HG03354 (cell line): ENCODE measurements around the gene WASL.

Experiments
- ATAC-seq: cut with Tn5 transposase; IDR thresholded peaks from one replicate; pipeline ENCODE4 v1.9.1; 2021; ENCODE audit warnings: mild to moderate bottlenecking; ENCODE audit not compliant: unreplicated experiment, poor library complexity, severe bottlenecking

WASL gene

DNA sequence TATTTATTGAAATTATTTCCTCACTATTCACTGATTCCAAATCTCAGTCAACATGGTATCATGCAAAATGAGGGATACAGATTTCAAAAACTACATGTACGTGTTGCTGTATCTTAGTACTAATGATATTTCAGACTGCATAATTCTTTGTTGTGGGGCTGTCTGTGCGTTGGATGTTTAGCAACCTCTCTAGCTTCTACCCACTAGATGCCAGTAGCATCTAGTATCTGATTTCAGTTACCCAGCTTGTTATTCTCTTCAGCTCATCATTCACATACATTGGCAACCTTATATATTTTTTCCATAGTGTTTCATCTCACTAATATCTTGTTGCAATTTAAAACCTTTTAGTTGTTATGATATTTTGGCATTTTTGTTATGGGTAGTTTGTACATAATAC lies 22.5 kb upstream of the WASL start:
- no peak for ATAC-seq

DNA sequence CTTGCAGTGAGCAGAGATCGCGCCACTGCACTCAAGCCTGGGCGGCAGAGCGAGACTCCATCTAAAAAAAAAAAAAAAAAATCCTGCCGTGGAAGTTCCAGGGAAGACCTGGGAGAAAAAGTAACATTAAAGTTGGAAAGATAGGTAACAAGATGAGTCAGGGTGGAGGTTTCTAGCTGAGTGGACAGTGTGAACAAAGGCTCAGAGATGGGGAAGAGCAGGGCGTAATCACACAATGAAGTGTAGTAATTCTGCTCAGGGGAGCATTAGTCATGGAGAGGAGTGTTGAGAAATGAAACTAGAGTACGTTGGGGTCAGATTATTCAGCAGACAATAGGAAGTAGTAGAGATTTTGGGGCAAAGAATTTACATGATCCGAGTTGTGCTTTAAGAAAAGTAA lies 21.6 kb upstream of the WASL start:
- ATAC-seq: peak; percentile 88

DNA sequence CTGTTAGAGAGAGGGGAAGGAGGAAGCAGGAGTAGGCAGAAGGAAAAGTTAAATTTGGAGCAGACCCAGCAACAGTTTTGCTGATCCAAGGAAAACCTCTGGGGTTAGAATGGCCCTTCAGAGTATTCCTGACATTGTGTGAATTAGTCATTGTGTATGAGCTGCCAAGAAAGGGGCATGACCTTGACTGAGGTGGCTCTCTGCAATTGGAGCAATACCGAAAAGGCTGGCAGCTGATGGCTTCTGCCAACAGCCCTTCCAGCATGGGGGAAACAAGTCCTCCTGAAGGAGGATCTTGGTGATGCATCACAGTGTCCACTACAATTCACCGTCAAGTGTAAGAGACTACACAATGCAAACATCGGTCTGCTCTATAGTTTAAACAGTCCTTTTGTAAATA lies 20.6 kb upstream of the WASL start:
- ATAC-seq: no peak

DNA sequence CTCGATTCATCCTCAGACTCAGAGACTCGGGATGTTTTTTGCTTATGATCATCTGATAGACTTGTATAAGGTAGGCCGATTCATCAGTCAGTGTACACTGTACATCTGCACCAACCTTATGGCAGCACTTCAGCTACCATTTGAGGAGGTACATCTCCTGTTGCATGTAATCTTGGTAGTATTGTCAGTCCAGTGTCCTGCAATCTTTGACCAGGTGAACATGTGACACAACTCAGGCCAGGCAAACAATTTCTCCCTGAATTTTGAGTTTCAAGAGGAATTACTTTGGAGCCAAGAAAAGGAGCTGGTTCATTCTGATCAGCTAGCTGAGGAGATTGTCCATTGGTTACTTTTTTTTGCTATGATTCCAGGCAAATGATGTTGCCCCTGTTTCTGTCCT lies 19.7 kb upstream of the WASL start:
- no peak for ATAC-seq

DNA sequence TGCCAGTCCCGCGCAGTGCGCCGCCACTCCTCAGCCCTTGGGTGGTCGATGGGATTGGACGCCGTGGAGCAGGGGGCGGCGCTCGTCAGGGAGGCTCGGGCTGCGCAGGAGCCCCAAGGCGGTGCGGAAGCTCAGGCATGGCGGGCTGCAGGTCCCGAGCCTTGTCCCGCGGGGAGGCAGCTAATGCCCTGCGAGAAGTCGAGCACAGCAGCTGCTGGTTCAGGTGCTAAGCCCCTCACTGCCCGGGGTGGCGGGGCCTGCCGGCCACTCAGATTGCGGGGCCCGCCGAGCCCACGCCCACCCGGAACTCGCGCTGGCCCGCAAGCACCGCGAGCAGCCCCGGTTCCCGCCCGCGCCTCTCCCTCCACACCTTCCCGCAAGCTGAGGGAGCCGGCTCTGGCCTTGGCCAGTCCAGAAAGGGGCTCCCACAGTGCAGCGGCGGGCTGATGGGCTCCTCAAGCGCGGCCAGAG lies 14.4 kb upstream of the WASL start:
- no peak for ATAC-seq

DNA sequence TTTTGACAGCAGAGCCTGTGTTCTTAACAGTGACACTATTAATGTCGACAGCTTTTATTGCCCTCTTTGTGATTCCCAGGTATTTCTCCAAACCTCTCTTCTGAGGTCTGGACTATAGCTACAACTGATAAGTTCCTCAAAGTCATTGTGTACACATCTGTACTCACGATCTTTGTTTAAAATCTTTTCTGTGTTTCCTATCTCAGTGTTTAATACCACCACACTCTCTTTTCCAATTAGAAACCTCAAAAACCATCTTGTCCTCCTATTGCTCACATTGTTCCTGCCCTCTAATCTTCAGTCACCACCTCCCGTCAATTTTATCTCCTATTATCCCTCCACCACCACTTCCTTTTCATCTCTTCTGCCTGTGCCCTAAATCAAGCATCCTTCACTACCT lies 12.9 kb upstream of the WASL start:
- no peak for ATAC-seq

DNA sequence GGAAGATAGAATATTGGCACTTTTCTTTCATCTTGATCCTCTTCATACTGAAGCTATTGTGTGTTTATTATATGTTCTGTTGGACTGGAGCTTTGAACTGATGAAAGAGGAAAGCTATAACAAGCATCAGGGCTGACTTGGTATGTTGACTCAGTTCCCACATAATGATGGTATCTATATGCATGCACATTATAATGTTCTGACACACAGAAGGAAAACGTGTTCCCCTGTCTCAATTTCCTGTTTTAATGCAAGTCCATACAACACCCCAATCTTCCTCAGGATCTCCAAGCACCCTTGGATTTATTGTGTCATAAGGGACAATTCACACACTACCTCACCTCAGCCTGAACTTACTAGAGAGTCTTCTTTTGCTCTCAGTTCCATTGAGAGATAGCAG lies 8.3 kb upstream of the WASL start:
- no peak for ATAC-seq

DNA sequence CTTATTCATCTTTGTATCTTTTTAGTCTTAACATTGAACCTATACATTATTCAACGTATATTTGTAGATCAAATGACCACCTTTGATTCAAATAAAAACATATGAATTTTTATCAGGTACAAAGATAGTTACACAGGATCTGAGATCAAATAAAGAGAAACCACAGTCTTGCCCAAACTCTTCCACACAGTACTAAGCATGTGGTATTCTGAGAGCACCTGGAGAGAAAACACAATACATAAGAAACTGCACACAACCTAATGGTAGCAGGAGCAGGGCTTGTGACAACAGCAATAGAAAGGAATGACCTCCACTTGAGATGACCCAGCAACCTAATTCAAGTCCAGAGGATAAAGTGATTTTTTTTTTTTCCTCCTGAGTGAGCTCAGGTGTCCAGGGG lies 6.5 kb upstream of the WASL start:
- no peak for ATAC-seq

DNA sequence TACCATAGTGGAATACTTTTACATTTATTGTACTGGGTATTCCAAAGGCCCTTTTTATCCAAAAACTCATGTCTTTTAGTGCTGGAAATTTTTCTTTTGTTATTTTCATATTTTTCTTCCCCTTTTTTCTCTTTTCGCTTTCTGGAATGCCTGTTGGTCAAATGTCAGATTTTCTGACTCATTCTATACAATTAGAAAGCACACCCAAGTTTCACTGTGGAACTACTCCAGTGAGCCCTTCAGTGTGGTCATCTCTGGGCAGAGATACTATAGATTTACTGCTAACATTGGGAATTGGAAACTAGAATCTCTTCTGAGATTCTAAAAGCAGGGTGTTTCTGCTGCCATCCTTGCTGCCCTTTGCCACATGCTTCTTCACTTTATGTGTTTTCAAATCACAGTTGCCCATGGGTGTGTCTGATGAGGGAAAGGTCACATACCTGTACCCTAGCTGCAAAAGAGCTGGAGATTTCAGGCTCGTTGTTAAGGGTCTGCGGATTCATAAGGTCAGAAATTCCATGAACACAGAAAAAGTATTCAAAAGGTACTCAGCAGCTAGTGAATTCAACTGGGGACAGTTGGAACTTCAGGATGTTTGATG lies 5.6 kb upstream of the WASL start:
- no peak for ATAC-seq

DNA sequence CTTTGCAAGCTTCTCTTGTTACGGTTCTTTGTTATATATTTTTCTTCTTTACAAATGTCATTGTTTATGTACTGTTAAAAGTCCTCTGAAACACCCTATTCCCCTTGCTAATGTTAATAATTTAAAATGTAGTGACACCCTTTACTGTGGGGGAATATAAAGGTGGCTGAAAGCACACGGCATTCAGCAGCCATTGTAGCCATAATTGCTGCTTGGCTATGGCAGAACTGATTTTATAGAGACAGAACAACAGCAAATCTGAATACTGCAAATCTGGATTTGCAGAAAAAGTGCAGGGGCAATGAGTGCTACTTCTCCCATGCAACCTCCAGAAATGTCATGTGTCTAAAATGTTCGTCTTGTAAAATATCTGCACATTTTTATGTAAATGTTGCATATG lies 3.7 kb upstream of the WASL start:
- no peak for ATAC-seq

DNA sequence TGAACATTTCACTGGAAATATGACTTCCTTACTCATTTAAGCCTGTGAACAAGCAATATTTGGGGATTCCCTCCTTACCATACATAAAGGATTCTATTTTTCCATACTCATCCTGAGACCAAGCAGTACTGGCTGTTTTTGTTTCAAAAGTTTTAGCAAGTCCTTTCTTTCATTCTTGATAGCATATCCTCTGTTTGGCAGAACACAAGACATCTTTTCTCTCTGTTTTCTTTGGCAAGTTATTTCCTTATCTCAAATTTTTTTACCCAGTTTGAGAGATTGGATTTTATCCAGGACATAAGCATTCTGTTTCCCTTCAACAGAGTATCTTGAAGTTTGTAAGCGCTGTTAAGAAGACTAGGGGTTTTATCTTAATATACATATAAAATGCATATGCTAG lies 3.0 kb upstream of the WASL start:
- ATAC-seq: no peak

DNA sequence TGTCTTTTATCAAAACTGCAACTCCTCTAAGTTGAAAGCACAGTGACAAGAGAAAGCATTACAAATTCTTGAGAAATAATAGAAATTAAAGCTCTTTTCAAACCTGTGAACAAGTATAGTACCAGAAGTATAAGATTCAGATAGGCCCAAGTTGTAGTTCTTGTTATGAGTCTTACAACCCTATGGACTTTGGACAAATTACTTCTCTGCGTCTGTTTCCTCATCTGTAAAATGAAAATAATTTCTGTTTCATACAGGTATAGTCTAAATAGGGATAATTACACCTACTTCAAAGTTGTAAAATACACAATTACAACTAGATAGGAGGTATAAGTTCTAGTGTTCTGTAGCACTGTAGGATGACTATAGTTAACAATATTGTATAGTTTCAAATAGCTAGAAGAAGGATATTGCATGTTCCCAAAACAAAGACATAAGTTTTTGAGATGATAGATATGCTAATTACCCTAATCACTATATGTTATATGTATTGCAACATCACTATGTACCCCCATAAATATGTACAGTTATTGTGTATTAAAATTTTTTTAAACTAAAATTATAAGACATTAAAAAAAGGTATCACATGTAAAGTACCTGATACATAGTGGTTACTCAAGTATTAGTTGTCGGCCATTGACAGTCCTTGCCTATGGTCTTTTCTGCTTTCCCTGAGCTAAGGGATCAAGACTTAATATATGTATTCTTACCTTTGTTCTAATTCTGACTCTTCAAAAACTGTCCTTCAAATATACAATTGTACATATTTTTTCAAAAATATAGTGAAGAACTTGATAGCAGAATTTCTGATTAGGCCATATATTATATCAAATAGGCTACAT lies 1.8 kb upstream of the WASL start:
- ATAC-seq: no peak

DNA sequence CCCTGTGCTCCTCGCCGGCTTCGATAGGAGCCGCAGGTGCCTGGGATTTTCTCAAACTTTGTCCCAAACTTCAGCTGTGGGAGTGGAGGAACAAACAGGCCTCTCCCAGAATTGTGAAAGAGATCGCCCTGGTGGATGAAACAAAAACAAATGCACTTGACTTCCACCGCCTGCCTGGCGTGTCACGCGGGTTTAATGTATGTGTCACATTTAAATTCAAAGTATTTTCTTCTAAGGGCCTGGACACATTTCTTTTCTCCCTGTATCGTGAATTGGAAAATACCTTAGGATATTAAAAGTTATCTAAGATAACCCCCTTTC lies 694 bp upstream of the WASL start:
- peak; percentile 31 for ATAC-seq

DNA sequence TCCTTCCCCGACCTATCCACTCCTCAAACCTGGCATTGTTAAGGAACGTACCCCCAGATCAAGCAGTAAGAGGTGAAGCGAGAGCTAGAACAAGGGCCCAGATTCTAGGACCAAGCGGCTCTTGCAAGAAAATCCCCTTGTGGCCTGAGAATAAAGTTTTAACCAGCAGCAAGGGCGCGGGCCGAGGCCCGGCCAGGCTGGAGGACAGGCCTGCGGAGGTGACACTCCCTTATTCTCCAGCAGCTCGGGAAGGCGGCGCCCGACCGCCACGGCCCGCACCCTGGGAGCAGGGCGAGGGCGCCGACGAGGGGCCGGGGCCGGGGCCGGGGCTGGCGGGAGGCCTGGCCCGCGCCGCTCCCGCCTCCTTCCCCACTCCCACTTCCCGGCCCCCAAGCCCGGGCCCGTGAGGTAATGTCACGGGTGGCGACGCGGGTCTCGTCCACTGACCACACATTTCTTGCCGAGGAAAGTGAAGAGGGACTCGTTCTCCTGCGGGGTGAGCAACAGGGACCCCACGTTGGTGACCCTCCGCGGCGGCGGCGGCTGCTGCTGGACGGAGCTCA lies 551 bp downstream of the WASL start:
- ATAC-seq: peak; percentile 32

DNA sequence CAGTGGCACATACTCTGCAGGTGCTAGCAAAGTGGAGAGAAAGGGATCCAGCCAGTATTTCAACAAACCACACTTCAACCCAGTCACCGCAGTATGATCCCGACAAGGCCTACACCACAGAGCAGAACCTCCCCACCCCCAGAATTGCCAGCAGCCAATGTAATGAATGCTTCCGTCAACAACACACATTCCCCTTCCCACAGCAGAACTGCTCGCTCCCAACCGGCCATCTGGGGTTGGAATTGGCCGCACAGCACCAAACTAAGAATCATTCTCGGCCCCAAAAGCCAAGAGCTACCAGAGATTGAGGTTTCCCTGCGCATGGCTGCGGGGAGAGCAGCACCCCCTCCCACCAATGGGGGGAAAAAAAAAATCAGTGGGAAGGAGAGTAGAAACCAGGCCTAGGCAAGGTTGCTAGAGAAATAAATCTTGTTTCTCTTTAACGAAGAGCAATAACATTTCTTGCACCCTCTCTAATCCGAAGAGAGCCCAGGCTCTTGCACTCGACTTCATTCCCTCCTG lies 1.1 kb downstream of the WASL start:
- ATAC-seq: no peak

DNA sequence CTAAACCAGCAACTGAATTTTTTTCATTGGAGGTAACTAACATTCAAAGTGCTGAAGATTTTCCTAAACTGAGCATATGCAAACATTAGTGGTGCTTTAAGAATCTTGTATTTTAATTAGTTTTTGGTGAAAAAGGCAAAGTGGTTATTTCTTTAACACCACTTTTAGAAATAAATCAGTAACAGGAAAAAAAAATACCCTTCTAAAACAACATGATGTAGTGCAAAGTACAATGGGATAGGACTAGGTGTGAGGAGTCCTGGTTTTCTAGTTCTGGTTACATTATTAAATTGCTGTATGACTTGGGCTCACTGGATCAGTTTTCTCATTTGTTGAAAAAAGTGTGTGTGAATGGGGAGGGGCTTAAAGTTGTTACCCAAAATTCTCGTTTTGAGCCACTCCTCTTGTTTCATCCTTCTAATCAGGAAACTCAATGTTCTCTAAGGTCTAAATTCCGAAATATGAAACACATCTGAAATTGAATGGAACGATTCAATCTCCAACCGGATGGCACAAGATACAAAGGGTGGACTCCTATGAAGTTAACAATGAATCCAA lies 1.8 kb downstream of the WASL start:
- no peak for ATAC-seq

DNA sequence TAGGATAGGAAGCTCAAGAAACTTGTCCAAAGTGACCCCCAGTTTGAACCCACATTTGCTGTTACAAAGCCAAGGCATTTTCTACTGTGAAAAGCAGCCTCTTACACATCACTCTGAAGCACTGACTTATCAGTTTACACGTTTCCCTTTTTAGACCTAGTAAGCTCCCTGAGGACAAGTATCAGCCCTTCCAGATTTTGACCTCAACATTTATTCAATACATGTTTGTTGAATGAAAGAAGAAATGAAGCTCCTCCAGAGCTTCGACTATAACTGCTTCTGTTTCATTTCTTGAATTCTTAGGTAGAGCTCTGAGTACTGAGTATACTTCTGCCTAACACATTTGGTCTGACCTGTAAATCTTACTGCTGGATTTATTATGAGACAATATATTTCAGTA lies 2.7 kb downstream of the WASL start:
- no peak for ATAC-seq

DNA sequence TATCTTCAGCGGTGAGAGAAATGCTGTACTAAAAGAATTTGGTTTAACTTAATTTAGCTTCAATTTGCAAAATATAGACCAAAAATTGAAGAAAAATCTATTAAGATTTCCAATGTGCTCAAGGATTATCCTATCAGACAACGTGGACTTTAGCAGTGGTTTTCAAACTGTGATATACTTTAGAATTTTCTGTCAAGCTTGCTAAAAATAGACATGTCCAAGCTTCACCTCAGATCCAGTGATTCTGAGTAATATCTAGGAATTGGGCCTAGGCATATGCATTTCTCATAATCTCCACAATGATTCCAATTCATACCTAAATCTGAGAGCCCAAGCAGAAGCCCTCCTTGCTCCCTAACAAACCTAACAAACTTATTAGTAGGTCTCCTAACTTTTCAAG lies 3.4 kb downstream of the WASL start:
- ATAC-seq: no peak

DNA sequence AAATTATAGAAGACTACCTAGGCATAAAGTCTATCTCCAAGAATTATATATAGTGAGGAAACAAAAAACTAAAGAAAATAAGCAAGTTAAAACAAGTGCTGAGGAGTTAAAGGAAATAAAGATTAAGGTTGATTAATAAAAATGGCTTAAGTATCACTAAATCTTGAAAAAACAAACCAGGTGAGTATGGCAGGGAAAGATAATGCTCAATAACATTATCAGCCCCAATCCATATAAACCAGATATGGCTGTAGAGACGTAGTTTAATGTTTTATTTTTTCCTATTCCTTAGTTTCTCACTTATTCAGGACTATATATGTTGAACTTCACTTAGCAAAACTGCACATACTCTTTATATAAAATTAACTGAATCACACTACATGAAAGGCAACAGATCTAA lies 4.4 kb downstream of the WASL start:
- no peak for ATAC-seq

DNA sequence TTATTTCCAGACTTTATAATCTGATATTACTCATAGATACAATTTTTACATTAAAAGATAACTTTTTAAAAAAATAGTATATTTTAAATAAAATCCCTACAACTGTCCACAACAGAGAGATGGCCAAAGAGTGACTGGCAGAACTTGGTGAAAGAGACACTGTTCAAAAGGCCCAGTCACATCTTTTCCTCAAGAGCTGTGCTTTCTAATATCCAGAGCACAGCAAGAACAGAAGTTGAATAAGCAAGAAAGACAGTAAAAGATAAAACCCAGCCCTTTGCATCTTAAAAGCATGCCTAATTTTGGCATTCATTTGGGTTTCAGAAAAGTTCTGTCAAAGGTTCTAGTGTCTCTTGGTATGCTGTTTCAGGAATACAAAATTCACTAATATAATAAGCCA lies 6.9 kb downstream of the WASL start:
- no peak for ATAC-seq

DNA sequence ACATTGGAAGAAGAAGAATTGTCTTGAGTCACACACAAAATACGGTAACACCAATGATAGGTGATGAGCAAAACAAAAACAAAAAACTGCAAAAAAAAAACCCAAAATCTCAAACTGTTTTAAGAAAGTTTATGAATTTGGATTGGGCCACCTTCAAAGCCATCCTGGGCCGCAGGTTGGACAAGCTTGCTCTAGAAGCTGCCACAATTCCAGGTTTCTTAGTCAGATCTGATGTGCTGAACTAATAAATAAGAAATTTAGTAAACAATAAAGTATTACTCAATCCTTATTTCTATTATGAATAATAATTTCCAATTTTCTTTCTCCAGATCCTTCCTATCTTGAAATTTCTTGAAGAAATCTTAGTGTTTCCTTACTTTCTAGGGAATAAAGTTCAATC lies 10.0 kb downstream of the WASL start:
- ATAC-seq: no peak
